HG02763 (cell line): Measurements from ENCODE around the gene ALDH2.
"Not testable (repeated sequence)": the region's sequence is repeated elsewhere in the genome, so short reads cannot be mapped to it uniquely, and the experiment has no call there.

ENCODE experiments used
- ATAC-seq: cut with Tn5 transposase; IDR thresholded peaks from one replicate; pipeline ENCODE4 v1.9.1; 2021; ENCODE audit warnings: mild to moderate bottlenecking, moderate library complexity; ENCODE audit not compliant: unreplicated experiment

The ALDH2 gene

GRCh38 chr12:111758120-111758561 is 8.6 kb upstream of the ALDH2 start:
- ATAC-seq = no peak

GRCh38 chr12:111759271-111759670 is 7.5 kb upstream of the ALDH2 start:
- ATAC-seq = no peak

- ATAC-seq = no peak
Observed at GRCh38 chr12:111759991-111760390, 6.7 kb upstream of the ALDH2 start.

- ATAC-seq = peak; percentile 39
Observed at GRCh38 chr12:111761099-111761498, 5.6 kb upstream of the ALDH2 start.

GRCh38 chr12:111761706-111762105 is 5.0 kb upstream of the ALDH2 start:
- ATAC-seq = no peak

GRCh38 chr12:111763552-111763951 is 3.2 kb upstream of the ALDH2 start:
- not testable (repeated sequence) for ATAC-seq

GRCh38 chr12:111764120-111764821 is 2.5 kb upstream of the ALDH2 start:
- no peak for ATAC-seq

GRCh38 chr12:111767362-111768158 is 827 bp downstream of the ALDH2 start:
- no peak for ATAC-seq

GRCh38 chr12:111768159-111768895 is 1.6 kb downstream of the ALDH2 start:
- ATAC-seq = no peak

GRCh38 chr12:111769599-111769998 is 2.9 kb downstream of the ALDH2 start:
- no peak for ATAC-seq

- ATAC-seq = no peak
Observed at GRCh38 chr12:111773801-111774551, 7.2 kb downstream of the ALDH2 start.

- peak; percentile 59 for ATAC-seq
Observed at GRCh38 chr12:111775205-111776193, 8.8 kb downstream of the ALDH2 start.

GRCh38 chr12:111776836-111777344 is 10.2 kb downstream of the ALDH2 start:
- ATAC-seq = no peak

GRCh38 chr12:111777345-111778045 is 10.8 kb downstream of the ALDH2 start:
- ATAC-seq = no peak

- ATAC-seq = no peak
Observed at GRCh38 chr12:111780166-111780565, 13.4 kb downstream of the ALDH2 start.

GRCh38 chr12:111780615-111781014 is 13.9 kb downstream of the ALDH2 start:
- ATAC-seq = no peak

- ATAC-seq = no peak
Observed at GRCh38 chr12:111781085-111781658, 14.4 kb downstream of the ALDH2 start.

- no peak for ATAC-seq
Observed at GRCh38 chr12:111783046-111783445, 16.3 kb downstream of the ALDH2 start.
